ENCODE data around the gene TPRG1L. TPM values are rescaled to one million over a fixed set of nuclear protein-coding genes. Genes with fewer than 3 reads are reported as not detected.
A peak's percentile ranks its signal among the peaks of the same experiment; 100 is the strongest.

Gene TPRG1L
- total RNA-seq, 1 donor from 2014 or later = 54.0 TPM

DNA sequence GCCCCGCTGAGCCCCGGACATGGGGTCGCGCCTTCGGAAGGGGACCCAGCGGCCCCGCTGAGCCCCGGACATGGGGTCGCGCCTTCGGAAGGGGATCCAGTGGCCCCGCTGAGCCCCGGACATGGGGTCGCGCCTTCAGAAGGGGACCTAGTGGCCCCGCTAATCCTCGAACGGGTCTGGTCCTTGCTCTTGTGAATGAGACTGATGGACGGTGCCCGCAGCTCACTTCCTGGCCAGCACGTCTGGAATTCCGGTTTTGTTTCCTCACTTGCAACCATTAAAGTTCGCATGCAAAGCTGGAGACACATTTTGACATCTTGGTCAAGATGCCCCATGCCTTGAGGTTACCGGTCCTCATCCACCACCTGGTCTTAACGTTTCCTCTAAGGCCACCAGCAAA is 19.5 kb downstream of the TPRG1L start:
- Histone ChIP-seq H3K4me1 (peaks cover 9% of the 10 kb centered on the region), H3K27me3 (ENCODE audit: low read depth) (no peaks in the 10 kb centered on the region), H3K27ac (replicated peaks) (no peak overlapping the region), H3K4me3 (no peak overlapping the region), H3K36me3 (peaks cover 61% of the 10 kb centered on the region), H3K9me3 (replicated peaks) (no peaks in the 10 kb centered on the region)
- DNase-seq = no peak
- intact Hi-C loops (cut with micrococcal nuclease) = no loop called here
- TF ChIP-seq, protein P1, sequence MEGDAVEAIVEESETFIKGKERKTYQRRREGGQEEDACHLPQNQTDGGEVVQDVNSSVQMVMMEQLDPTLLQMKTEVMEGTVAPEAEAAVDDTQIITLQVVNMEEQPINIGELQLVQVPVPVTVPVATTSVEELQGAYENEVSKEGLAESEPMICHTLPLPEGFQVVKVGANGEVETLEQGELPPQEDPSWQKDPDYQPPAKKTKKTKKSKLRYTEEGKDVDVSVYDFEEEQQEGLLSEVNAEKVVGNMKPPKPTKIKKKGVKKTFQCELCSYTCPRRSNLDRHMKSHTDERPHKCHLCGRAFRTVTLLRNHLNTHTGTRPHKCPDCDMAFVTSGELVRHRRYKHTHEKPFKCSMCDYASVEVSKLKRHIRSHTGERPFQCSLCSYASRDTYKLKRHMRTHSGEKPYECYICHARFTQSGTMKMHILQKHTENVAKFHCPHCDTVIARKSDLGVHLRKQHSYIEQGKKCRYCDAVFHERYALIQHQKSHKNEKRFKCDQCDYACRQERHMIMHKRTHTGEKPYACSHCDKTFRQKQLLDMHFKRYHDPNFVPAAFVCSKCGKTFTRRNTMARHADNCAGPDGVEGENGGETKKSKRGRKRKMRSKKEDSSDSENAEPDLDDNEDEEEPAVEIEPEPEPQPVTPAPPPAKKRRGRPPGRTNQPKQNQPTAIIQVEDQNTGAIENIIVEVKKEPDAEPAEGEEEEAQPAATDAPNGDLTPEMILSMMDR (IDR thresholded peaks at IDR 0.05; ENCODE audit: borderline replicate concordance) = no peak

DNA sequence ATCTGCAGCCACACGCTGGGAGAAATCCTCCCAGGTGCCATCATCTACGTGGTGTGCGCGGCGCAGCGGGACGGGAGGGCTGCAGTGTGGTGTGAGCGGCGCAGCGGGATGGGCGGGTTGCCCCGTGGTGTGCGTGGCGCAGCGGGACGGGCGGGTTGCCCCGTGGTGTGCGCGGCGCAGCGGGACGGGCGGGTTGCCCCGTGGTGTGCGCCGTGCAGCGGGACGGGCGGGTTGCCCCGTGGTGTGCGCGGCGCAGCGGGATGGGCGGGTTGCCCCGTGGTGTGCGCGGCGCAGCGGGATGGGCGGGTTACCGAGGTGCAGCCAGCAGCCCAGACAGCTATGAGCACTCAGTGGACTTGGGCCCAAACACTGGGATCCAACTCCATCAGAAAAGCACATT is 20.4 kb downstream of the TPRG1L start:
- Histone ChIP-seq H3K27me3 (ENCODE audit: low read depth) (peaks cover 1% of the 10 kb centered on the region), H3K4me3 (no peak overlapping the region), H3K27ac (replicated peaks) (no peak overlapping the region), H3K9me3 (replicated peaks) (no peaks in the 10 kb centered on the region), H3K4me1 (peaks cover 17% of the 10 kb centered on the region), H3K36me3 (peaks cover 51% of the 10 kb centered on the region)
- DNase-seq = no peak
- intact Hi-C loops (cut with micrococcal nuclease) = no loop called here
- TF ChIP-seq, protein P1 (IDR thresholded peaks at IDR 0.05; ENCODE audit: borderline replicate concordance) = no peak

DNA sequence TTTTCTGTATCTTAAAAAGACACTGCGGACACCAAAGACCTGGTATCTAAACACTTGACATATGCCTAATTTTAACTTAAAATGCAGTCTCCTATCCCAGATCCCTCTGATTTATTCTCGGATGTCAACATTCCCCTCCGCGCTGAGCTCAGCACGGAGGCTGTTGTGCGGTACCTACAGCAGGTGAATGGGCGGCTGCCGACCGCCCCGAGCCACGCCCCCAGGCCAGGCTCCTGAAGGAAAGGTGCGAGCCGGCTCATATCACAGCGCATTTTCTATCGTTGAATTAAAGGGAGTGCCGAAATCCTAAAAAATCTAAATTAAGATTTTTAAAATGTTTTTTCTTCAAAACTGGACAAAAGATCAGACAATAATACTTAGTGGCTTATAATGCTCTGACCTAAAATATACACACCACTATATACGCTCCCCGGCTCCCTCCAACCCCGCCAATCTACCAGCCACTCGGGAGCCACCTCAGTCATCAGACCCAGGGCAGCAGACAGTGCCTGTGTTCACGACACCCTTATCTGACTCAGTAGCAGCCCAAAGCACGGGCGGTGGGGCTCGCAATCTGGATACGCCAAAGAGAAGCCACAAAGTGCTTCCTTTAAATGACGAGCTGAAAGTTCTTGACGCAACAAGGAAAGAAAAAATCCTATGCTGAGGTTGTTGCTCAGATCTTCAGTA is 21.0 kb downstream of the TPRG1L start:
- H3K36me3 ChIP-seq = peaks cover 46% of the 10 kb centered on the region

DNA sequence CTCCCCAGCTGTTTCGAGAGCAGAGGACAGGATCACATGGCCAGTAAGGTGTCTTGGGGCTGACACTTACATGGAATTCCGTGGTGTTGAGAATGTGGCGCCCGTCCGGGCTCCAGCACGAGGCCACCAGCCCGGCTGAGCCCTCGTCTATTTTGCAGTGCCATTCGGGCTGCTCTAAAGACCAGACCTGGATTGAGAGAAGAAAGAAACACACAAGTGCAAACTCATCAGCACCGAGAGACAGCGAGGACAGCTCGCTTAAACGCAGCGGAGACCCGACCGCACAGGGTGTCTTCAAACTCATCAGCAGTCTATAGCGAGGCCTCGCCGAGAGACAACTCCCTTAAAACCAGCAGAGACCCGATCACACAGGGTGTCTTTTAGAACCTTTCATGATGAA is 21.8 kb downstream of the TPRG1L start:
- DNase-seq = no peak
- no peak overlapping the region for H3K4me3 ChIP-seq
- peaks cover 30% of the 10 kb centered on the region for H3K4me1 ChIP-seq
- no peak overlapping the region for H3K27ac ChIP-seq (replicated peaks)
- intact Hi-C loops (cut with micrococcal nuclease) = no loop called here
- peaks cover 14% of the 10 kb centered on the region for H3K27me3 ChIP-seq (ENCODE audit: low read depth)
- H3K9me3 ChIP-seq (replicated peaks) = no peaks in the 10 kb centered on the region
- peaks cover 39% of the 10 kb centered on the region for H3K36me3 ChIP-seq
- TF ChIP-seq, protein P1 (IDR thresholded peaks at IDR 0.05; ENCODE audit: borderline replicate concordance) = no peak

More for the DNA sequence above, 21.0 kb downstream of the TPRG1L start:
- intact Hi-C loops (cut with micrococcal nuclease) = no loop called here
- DNase-seq = peak; percentile 7
- Histone ChIP-seq H3K27me3 (ENCODE audit: low read depth) (peaks cover 7% of the 10 kb centered on the region), H3K27ac (replicated peaks) (no peak overlapping the region), H3K4me1 (peaks cover 22% of the 10 kb centered on the region), H3K9me3 (replicated peaks) (no peaks in the 10 kb centered on the region), H3K4me3 (no peak overlapping the region)
- TF ChIP-seq, protein P1 (IDR thresholded peaks at IDR 0.05; ENCODE audit: borderline replicate concordance) = no peak

DNA sequence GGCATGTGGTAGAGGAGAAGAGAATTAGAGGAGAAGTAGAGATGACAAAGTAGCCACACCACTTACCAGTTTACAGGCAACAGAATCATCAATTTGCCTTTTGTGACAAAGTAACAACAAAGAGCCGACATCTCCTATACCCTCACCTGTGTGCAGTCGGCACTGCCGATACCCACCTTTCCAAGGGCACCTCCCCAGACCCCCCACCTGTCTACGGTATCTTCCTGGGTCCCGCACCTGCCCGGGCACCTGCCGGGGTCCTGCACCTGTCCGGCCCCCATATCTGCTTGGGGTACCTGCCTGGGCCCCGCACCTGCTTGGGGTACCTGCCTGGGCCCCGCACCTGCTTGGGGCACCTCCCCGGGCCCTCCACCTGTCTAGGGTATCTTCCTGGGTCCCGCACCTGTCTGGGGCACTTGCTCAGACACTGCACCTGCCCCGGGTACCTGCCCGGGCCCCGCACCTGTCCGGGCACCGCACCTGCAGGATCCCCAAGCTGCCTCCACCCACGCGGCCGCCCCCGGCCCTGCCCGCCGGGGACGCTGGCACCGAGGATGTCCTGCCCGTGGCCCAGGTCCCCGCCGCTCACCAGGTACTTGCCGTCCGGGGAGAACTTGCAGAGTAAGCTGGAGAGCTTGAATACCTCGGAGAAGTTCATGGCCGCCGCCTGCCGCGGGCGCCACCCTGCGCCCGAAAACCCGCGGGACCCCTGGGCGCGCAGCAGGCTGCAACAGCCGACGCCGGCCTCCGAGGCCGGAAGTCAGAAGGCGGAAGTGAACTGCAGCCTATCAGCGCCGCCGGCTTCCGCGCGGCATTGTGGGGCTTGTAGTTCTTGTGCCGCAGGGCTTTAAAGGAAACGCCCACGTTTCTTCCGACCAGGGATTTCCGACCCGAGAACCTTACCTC is 24.8 kb downstream of the TPRG1L start, which contains the start of gene WRAP73:
Gene WRAP73, minus strand, starts transcription at position 762 of the 906 bp plus-strand sequence. Its CDS starts 104 bp downstream, at position 658.
- DNase-seq = peak; percentile 90
- Histone ChIP-seq H3K4me1 (peaks cover 51% of the 10 kb centered on the region), H3K36me3 (peaks cover 28% of the 10 kb centered on the region), H3K9me3 (replicated peaks) (no peaks in the 10 kb centered on the region), H3K27me3 (ENCODE audit: low read depth) (peaks cover 44% of the 10 kb centered on the region), H3K27ac (replicated peaks) (peak within 1 kb of the TSS; percentile 62), H3K4me3 (peak within 1 kb of the TSS; percentile 94)
- TF ChIP-seq, protein P1 (IDR thresholded peaks at IDR 0.05; ENCODE audit: borderline replicate concordance) = peak; percentile 23
- intact Hi-C loops (cut with micrococcal nuclease) = no loop called here
